Measurements from ENCODE around the gene RABGAP1L. TPM values are rescaled to one million over a fixed set of nuclear protein-coding genes. Genes with fewer than 3 reads are reported as not detected.

Gene RABGAP1L
- total RNA-seq, 1 donor from 2014 or later, result 19.3 TPM

DNA sequence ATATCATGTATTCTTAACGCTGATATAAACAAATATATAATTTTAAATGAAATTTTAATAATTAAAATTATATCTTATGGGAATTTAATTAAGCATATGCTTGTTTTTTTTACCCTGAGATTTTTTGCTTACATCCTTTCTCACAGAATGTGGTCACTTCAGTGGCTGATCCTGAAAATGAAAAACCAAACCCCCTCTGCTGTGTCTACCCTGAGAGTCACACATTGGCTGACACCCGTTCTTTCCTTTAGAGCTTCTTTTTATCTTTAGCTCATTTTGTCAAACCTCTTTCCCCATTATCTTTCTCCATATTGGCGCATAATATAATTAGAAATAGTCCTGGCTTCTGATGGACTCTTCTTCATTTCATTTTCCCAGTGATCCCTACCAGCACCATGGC lies 829.7 kb downstream of the RABGAP1L start:
- DNase-seq (ENCODE audit: low read depth in 2 of 2), result no peak

DNA sequence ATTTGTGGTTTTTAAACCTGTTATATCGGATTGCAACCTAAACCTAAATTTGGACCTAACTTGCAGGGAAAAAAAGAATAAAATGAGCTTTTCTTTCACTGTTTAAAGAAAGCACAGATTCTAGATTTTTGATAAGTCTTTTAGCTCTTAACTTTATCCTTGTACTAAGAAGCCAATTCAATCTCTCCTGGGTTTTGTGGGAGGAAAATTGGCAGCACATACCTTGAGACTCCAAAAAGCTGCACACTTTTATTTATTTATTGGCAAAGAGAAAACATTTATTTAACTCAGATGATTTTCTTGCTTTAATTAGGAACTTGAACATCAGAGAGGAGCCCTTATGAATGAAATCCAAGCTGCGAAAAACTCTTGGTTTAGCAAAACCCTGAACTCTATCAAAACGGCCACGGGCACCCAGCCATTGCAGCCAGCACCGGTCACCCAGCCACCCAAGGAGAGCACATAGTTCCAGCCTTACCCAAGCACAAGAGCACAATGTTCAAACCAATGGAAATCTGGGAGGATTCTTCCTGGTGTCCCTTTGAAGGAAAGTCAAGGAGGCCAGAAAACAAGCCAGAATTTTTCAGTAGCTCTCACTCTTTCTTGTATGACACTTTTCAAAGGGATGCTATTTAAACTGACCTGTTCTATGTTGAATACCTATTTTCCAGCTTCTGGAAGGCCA lies 830.4 kb downstream of the RABGAP1L start:
- no peak for DNase-seq (ENCODE audit: low read depth in 2 of 2)

DNA sequence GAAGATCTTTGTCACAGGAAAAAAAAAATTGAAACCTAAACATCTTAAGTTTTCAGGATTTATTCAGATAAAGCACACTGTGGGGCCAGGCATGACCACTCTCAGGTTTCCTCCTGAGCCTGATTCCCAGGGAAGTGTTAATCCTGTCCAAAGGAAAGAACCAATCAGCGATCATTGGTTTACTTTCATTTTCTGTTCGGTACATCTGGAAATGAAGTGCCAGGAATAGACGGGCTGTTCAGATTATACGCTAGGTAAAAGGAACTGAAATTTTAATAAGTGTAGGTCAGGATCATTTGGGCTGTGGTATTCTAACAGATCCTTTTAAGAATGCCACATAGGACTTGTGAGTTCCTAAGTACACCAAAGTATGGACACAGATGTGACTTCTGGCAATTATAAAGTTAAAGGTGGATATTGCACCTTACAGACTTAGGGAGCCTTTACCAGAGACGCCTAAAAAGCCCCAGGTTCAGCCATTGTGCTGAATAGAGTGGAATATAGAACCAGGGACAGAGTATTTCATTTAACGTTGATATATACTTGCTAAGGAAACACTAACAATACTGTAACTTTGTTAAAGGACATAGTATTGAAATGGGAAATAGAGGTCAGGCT lies 831.2 kb downstream of the RABGAP1L start:
- peak; percentile 77 to 85 for DNase-seq (ENCODE audit: low read depth in 2 of 2)

DNA sequence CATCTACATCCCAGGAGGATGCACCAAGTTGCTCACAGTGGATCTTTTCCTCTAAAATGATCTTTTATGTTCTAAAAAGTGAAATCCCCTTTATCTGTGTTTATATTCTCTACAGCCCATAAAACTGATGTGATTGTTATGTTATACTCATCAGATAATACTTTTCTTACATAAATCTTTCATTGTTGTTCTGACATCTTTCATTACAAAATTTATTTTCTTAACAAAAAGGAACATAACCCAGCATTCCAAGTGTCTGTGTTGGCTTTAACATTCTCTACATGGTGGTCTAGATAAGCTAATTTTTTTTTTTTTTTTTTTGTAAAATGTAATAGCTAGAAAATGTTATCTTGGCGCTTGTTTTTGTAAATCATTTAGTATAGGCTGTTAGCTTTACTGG lies 832.2 kb downstream of the RABGAP1L start:
- no peak for DNase-seq (ENCODE audit: low read depth in 2 of 2)

DNA sequence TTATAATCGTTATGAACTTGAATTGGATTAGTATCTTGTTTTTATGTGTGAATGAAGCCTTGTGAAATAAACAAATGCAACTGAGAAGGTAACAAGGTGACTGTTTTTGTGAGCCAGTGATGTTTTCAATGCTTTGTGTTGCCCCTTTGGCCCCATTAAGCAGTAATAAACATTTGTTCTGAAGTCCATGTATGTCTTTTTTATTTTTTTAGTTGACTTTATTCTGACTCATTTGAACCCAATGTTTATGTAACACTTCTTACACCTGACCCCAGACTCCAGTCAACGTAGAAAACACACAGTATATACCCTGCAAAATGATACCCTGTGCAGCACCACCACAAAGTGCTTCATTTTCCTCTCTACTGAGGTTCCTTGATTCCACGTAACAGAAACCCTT lies 835.8 kb downstream of the RABGAP1L start:
- DNase-seq (ENCODE audit: low read depth in 2 of 2), result peak in 1 of 2 donors; percentile 45

DNA sequence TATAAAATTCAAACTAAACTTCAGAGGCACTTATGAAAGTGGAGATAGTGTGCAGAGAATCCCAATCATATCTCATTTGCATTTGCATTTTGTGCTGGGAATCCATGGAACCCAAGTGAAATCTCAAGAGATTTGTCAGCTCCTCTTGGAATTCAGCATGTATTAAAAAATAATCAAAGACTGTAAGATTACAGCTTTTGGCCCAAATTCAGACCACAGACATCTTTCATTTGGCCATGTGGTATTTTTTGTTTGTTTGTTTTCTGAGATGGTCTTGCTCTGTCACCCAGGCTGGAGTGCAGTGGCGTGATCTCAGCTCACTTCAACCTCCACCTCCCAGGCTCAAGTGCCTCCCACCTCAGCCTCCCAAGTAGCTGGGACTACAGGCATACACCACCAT lies 836.6 kb downstream of the RABGAP1L start:
- no peak for DNase-seq (ENCODE audit: low read depth in 2 of 2)

DNA sequence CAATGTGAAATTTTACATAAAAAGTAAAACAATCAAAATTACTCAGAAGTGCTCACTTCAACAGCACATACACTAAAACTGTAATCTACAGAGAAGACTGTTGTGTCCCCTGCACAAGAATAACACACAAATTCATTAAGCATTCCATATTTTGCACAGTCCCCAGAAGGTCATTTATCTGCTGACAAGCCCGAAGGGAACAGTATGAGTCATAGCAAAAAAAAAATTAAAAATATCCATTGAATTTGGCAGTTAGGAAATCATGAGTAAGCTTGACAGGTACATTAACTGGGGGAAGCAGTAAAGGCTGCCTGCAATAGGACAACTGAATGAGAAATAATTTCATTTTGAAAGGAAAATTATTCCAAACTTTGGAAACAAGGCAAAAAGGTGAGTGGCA lies 837.2 kb downstream of the RABGAP1L start:
- DNase-seq (ENCODE audit: low read depth in 2 of 2), result peak; percentile 61 to 80

DNA sequence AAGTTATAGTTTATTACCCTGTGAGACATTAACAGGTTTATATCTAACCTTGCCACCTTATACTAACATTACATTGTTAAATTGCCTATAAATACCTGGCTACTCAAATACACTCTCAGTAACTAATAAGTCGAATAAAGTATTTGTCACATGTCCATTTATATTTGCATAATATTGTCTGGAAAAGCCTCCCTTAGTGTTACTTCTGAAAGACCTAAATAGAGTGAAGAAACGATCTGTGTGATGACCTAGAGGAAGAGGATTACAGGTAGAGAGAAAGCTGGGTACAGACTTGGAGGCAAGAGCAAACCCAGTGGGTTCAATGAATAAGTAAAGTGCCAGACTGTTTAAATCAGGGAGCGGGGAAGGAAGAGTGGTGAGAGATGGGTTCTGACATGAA lies 837.7 kb downstream of the RABGAP1L start:
- no peak for DNase-seq (ENCODE audit: low read depth in 2 of 2)

DNA sequence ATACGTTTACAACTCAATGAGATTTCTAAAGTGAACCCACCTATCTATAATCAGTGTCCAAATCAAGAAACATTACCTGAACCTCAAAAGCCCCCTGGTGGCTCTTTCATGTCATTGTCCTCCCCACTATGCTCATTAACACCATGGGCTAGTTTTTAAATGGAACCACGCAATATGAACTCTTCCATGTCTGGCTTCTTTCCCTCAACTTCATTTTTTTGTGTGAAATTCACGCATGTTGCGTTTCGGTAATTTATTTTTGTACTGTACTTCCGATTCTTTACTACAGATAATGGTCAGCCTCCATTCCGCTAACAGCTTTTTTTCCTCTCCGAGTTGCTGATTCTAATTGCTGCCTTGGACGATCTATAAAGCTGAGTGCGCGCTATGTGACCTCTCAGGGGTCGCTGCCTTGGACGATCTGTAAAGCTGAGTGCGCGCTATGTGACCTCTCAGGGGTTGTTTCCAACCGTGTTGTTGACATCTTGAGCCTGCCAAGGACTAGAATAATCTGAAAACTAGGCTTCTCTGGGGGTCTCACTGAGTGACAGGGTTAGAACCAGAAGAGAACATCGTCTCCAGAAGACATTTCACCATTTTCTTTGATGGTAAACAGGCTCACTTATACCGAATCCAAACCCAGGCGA lies 839.4 kb downstream of the RABGAP1L start:
- peak; percentile 60 to 79 for DNase-seq (ENCODE audit: low read depth in 2 of 2)

DNA sequence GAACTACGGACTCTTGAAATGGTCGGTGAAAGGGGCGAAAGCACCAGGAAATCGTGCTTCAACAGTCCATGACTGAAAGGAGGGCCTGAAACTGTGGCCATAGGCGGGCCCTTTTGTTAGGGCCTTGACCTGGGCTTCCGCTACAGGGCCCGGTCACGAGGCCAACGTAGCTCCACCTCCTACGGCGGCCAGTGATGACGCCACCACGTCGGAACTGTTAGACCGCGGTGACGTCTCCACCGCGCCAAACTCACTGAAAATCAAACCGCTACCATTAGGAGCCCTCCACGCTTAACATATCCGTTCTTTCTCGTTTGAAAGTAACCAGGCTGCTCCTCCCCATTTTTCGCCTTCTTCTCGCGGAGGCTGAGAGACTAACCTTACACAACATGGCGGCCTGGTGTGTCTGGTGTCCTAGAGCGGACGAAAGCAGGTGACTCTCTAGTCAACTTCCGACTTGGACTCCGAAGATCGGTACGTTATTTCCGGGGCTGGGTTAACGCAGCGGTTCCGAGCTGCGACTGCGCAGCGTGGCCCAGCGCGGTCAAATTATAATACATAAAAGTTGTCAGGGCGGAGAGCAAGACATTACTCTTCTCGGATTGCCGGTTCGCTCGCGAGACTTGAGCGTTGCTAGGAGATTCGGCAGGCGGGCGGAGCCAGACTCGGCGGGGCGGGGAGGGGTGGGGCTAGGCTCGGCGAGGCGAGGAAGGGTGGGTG lies 840.1 kb downstream of the RABGAP1L start:
- DNase-seq (ENCODE audit: low read depth in 2 of 2), result peak; percentile 99

DNA sequence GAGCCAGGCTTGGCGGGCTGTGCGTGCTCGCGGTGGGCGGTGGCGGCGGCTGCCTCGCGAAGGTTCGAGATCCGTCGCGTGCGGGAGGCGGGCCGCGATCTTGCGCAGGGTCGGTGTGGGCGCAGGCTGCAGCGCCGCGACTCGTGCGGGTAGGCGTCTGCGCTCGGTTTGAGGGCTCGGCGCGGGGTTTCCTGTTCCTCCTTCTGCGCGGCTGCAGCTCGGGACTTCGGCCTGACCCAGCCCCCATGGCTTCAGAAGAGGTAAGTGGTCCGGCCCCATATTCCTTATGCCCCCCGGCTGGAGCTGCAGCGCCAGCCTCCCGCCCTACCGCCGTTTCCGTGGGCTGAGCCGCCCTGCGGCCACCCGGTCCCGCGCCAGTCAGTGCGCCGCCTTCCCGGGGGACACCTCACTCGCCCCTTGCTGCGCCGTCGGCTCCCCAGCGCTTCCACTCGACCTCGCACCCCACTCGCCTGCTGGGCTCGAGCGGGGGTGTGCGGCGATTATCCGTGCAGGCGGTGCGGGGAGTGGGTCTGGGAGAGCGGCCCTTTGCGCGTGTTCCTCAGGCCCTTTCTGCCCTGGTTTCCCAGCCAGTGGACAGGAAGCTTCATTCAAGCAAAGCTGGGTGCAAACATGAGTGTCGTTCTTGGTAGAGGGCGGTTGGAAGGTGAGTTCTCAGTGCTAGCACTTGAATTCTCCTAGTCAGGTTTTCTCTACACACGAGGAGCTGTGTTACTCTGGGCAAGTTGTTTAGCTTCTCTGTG lies 840.8 kb downstream of the RABGAP1L start, which contains the start of gene CACYBP:
TSS of gene CACYBP (plus strand) at position 12 of the 761 bp plus-strand sequence. CDS start at position 246, 234 bp downstream.
- peak in 1 of 2 donors; percentile 40 for DNase-seq (ENCODE audit: low read depth in 2 of 2)

DNA sequence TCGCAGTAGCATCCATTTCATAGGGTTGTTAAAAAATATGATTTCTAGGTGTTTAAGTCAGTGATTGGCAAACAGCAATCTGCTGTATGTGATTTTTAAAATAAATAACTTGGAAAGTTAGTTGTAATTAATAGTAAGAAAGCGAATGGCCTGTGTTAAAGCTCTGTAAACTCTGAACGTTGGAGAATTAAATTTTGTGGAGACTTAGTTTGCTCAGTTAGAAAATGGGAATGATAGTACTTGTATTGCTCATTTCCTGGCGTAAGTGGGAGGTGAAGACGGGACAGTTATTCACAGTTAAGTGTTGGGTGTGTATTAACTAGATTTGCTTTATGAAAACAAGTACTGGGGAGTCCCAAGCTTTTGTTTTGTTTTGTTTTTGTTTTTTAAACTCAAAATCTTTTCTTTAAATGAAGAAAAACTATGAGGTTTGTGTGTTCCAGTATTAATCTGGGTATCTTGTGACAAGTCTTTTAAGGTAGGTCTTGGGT lies 841.4 kb downstream of the RABGAP1L start:
- DNase-seq (ENCODE audit: low read depth in 2 of 2), result peak in 1 of 2 donors; percentile 46

DNA sequence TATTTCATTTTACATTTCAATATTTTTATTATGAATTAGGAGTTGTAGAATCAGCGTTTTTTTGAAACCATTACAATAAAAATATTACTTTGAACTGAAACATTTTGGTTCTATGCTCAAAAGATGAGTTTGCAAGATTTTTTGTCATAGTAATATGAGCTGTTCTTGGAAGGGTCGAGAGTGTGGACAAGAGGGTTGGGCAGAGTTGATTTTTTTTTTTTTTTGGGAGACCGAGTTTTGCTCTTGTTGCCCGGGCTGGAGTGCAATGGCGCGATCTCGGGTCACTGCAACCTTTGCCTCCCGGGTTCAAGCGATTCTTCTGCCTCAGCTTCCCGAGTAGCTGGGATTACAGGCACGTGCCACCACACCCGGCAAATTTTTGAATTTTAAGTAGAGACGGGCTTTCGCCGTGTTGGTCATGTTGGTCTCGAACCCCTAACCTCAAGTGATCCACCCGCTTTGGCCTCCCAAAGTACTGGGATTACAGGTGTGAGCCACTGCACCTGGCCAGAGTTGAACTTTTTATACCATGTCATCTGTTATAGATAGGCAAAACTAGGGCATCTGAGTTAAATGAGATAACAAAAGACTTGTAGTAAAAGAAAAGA lies 843.7 kb downstream of the RABGAP1L start:
- no peak for DNase-seq (ENCODE audit: low read depth in 2 of 2)

DNA sequence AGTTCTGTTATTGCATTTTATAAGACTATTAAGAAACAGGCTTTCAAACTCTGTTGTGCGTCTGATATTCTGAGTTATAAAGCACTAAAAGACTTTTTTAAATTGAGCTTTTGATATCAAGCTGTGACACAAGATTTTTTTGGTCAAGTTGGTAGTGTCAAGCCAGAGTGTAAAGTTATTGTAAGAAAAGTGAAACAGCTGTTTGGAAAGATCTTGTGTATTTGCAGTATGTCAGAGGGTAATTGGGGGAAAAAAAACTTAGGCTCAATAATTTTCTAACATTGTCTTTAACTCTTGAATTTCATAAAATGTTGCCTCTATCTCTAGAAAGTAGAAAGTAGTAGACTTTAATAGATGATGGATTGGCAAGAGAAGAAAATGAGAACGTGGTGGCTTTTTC lies 844.2 kb downstream of the RABGAP1L start:
- no peak for DNase-seq (ENCODE audit: low read depth in 2 of 2)

DNA sequence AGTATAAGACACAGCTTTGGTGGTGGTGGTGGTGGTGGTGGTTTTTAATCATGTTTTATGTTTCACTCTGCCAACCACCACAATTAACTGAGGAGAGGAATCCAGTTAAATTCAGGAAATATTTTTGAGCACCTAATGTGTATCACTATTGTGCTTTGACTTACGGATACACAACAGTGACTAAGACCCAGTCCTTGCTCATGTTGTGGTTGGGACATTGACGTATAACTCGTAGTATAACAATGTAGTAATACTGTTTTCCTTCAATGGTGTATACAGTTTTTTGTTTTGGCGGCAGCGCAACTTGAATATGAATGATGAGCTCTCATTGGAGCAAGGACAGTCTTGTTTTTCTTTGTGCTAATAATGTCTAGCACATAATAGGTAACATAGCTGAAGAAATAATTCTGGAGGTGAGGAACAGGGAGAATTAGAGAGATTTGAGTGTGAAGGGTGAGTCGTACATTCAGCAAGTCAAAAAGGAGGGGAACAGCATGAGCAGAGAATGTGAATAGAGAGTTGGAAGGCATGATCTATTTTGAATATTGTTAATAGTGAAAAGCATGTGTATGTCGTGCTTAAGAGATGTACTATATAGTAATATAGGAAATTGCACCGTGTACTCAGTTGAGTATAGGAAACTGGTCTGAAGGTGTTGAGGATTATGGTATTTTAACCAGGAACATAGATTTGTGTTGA lies 845.9 kb downstream of the RABGAP1L start:
- DNase-seq (ENCODE audit: low read depth in 2 of 2), result no peak

DNA sequence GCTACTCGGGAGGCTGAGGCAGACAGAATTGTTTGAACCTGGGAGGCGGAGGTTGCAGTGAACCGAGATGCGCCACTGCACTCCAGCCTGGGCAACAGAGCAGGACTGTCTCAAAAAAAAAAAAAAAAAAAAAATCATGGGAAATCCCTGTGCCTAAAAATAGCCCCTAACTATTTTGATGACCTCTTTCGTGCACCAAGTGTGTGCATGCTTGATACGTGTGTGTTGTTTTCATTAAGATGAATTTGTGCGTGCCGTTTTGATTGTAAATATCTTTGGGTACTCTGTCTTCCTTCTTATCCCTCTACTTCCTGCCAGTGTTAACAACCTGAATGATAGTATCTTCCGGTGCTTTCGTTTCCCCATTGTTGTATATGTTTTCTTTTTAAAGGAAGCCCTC lies 850.2 kb downstream of the RABGAP1L start:
- peak in 1 of 2 donors; percentile 68 for DNase-seq (ENCODE audit: low read depth in 2 of 2)

DNA sequence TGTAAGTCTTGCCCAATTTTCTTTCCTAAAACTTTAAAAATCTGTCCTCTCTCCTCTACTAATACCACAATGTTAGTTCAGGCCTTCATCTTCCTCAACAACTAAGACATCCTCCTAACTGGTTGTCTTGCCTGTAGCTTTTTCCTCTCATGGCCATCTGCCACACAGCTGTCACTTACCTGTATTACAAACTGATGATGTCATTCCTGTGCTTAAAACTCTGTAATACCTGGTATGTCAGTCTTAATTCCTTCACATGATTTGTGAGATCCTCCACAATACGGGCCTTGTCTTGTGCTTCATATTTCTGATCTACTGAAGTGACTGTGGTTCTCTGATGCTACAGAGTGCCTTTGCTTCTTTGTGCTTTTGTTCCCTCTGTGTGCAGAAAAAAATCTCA lies 854.1 kb downstream of the RABGAP1L start:
- DNase-seq (ENCODE audit: low read depth in 2 of 2), result no peak

DNA sequence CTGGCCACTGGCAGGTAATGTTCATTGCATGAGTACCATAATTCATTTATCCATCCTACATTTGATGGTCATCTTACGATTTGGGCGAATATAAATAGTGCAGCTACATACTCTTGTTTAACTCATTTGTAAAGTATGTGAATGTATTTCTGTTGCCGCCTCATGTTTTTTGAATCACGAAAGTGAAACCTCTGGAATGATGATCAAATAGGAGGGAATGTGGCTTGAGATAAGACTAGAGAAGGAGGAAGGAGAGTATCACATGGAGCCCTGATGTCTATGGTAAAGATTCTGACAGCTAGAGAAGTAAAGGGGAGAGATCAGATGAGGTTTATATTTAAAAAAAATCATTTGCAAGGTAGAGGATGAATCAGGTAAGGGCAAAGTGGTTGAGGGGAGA lies 855.9 kb downstream of the RABGAP1L start:
- DNase-seq (ENCODE audit: low read depth in 2 of 2), result no peak

DNA sequence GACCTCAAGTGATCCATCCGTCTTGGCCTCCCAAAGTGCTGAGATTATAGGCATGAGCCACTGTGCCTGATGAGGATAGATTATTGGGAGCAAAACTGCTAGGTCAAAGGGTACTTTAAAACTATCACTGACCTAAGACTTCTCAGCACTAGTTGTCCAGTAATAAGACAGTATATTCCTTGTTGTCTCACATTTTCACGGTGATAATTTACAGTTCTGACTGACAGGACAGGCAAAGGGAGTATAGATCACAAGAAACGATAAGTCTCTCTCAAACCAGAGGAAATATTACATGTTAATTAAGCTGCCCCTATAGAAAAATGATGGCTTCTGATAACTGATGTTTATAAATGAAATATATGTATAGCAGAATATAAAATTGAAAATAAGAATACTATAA lies 860.2 kb downstream of the RABGAP1L start:
- DNase-seq (ENCODE audit: low read depth in 2 of 2), result no peak
